ENCODE measurements around the gene PARD3B.
"Not testable (repeated sequence)": the region's sequence is repeated elsewhere in the genome, so short reads cannot be mapped to it uniquely, and the experiment has no call there.

Gene PARD3B

DNA sequence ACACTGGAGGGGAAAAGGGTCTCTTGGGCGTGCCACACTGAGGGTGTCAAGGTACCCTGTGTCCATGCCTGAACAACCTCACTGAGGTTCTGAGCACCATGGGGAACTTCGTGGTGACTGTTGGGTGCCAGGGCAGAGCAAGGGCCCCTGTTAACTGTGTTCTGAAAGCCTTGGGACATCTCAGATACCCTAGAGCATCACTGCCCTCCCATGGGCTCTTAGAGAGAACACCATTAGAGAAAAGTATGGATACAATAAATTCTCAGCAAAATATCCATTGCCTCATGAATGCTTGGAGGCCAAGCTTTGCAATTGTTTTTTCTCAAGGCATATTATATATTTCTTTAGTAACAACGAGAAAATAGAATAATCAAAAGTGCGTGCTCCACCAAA, 648.6 kb downstream of the PARD3B start:
- Histone ChIP-seq H3K9ac (ENCODE audit: low read depth, low read length) (no peak overlapping the region), H3K27me3 (ENCODE audit: control insufficient read depth, insufficient read depth, low read length) (no peaks in the 10 kb centered on the region)

DNA sequence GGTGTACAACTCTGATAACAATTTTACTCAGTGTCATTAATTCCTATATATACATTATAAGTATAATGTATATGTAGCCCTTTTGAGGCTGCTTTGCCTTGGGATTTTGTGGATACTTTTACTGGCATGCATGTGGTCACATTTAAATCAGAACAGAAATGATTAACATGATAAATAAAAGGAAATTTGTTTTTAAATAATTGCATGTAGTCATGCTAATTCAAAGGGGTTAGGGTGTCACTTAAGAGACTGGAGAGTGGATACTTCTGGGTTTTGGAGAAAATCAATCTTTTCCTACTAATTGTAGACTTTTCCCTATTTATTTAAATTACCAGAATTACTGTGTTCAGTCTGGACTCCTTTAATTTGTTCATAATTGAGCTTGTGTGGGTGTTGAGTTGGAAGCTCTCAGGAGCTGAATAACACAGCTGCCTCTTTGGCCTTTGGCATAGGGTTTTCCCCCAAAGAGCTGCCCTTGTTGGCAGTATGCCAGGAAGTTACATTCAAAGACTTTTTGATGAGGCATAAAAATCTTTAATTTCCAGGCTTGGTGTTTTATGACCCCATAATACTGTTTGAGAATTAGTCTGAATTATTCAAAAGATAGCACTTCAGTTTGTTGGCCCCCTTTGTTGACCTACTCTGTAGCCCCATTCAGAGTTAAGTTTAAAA, 652.3 kb downstream of the PARD3B start:
- peak overlapping the region; percentile 16 for H3K9ac ChIP-seq (ENCODE audit: low read depth, low read length)
- peaks cover 19% of the 10 kb centered on the region for H3K4me1 ChIP-seq (ENCODE audit: control insufficient read depth, insufficient read depth, low read length)
- H3K4me2 ChIP-seq (ENCODE audit: low read length) = peak overlapping the region; percentile 70
- H3K4me3 ChIP-seq (ENCODE audit: low read length) = peak overlapping the region; percentile 21
- H3K36me3 ChIP-seq (ENCODE audit: insufficient read depth, low read length) = no peaks in the 10 kb centered on the region
- no peaks in the 10 kb centered on the region for H3K9me3 ChIP-seq (replicated peaks; ENCODE audit: low read length)
- no peaks in the 10 kb centered on the region for H3K27me3 ChIP-seq (ENCODE audit: control insufficient read depth, insufficient read depth, low read length)

More for the DNA sequence above, 648.6 kb downstream of the PARD3B start:
- Histone ChIP-seq H3K4me2 (ENCODE audit: low read length) (no peak overlapping the region), H3K9me3 (replicated peaks; ENCODE audit: low read length) (no peaks in the 10 kb centered on the region), H3K4me3 (ENCODE audit: low read length) (no peak overlapping the region), H3K4me1 (ENCODE audit: control insufficient read depth, insufficient read depth, low read length) (peaks cover 13% of the 10 kb centered on the region), H3K36me3 (ENCODE audit: insufficient read depth, low read length) (no peaks in the 10 kb centered on the region)

DNA sequence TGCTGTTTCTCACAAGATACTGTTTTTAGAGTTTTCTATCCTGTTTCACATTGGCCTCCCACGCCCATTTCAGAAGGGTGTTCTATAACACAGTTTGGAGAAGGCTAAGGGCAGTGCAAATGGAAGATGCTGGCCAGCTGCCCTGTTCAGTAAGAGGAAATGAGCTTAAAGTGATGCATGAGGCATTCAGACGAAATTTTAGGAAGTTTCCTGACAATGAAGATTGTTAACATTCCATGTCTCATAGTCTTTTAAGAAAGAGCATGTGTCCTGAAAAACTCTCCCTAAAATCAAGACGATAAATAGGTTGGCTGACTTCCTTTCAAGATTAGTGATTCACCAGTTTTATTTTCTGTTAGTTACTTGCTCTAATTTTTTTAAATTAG, 652.9 kb downstream of the PARD3B start:
- Histone ChIP-seq H3K4me2 (ENCODE audit: low read length) (peak overlapping the region; percentile 70), H3K27me3 (ENCODE audit: control insufficient read depth, insufficient read depth, low read length) (no peaks in the 10 kb centered on the region), H3K4me3 (ENCODE audit: low read length) (peak overlapping the region; percentile 21), H3K9ac (ENCODE audit: low read depth, low read length) (peak overlapping the region; percentile 16), H3K4me1 (ENCODE audit: control insufficient read depth, insufficient read depth, low read length) (peaks cover 20% of the 10 kb centered on the region), H3K9me3 (replicated peaks; ENCODE audit: low read length) (no peaks in the 10 kb centered on the region), H3K36me3 (ENCODE audit: insufficient read depth, low read length) (no peaks in the 10 kb centered on the region)

DNA sequence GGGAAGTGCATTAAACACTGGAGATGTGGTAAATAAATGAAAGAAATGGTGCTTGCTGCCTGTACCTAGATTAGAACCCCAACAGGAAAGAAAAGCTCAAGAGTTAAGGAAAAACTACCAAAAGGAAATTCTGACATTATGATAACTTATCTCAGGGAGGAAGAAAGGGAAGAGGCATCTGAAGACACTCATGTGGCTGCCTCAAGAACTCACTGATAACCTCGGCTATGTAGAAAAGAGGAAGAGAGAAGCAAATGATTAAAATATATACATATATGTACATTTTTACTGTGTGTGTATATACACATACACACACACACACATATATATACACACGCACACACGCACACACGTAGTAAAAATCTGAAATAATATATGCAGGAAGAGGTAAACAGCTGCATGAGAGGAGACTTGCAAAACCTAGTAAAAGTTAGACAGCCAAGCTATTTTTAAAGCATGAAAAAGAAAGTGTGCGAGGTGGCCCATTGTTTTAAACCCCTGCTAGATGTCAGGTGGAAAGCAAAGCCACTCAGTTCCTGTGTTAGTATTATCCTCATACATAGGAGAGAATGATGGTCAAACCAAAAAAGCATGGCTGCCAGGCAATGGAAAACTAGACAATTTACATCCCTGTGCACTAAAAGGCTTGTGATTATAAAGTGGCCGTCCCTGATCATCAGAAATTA, 654.0 kb downstream of the PARD3B start:
- Histone ChIP-seq H3K4me3 (ENCODE audit: low read length) (no peak overlapping the region), H3K9ac (ENCODE audit: low read depth, low read length) (no peak overlapping the region), H3K4me1 (ENCODE audit: control insufficient read depth, insufficient read depth, low read length) (peaks cover 20% of the 10 kb centered on the region), H3K36me3 (ENCODE audit: insufficient read depth, low read length) (no peaks in the 10 kb centered on the region), H3K4me2 (ENCODE audit: low read length) (no peak overlapping the region), H3K27me3 (ENCODE audit: control insufficient read depth, insufficient read depth, low read length) (no peaks in the 10 kb centered on the region), H3K9me3 (replicated peaks; ENCODE audit: low read length) (no peaks in the 10 kb centered on the region)

DNA sequence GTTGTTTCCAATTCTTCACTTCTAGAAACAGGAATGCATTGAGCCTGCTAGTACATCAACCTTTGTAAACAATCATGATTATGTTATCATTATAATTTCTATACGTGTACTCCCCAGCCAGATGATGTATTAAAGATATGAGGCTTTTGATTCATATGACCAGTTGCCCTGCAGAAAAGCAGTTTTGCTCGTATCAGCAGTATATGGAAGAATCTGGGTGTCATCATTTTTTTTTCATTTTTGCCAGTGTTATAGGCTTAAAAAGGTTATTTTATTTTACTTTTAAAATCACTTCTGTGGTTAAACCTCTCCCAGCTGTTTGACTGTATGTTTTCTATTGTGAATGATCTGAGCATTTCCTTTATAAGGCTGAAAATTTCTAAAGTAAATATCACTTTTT, 665.2 kb downstream of the PARD3B start:
- H3K4me2 ChIP-seq (ENCODE audit: low read length) = no peak overlapping the region
- H3K27me3 ChIP-seq (ENCODE audit: control insufficient read depth, insufficient read depth, low read length) = no peaks in the 10 kb centered on the region
- H3K36me3 ChIP-seq (ENCODE audit: insufficient read depth, low read length) = no peaks in the 10 kb centered on the region
- no peaks in the 10 kb centered on the region for H3K9me3 ChIP-seq (replicated peaks; ENCODE audit: low read length)
- H3K4me1 ChIP-seq (ENCODE audit: control insufficient read depth, insufficient read depth, low read length) = no peaks in the 10 kb centered on the region
- no peak overlapping the region for H3K9ac ChIP-seq (ENCODE audit: low read depth, low read length)
- no peak overlapping the region for H3K4me3 ChIP-seq (ENCODE audit: low read length)

DNA sequence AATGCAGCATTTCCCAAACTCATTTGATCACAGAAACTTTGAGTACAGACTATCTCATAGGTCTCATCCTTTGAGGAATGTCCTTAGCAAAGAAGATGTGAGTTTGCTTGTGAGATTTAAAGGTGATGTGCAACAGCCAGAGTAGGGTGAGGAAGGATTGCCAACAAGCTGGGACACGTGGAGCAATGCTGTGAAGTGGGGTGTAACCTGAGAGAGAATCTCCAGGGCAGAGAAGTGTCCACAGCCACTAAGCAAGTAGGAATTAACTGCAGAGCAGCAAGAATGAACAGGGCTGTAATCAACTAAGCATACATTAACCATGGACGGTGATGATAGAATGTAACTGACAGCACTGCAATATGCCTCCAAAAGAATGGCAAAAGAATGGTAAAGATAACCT, 667.1 kb downstream of the PARD3B start:
- H3K36me3 ChIP-seq (ENCODE audit: insufficient read depth, low read length) = no peaks in the 10 kb centered on the region

DNA sequence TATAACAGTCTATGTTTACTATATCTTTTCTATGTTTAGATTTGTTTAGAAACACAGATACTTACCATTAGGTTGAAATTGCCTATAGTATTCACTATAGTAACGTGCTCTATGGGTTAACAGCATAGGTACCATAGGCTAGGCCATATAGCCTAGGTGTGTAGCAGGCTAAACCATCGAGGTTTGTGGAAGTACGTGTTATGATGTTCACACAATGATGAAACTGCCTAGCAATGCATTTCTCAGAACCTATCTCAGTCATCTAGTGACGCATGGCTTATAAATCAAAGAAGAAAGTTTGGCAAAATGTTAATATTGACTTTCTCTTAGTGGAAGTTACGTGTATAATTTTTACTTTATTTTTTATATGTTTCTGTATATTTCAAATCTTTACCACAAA, 670.8 kb downstream of the PARD3B start:
- Histone ChIP-seq H3K4me2 (ENCODE audit: low read length) (no peak overlapping the region), H3K4me1 (ENCODE audit: control insufficient read depth, insufficient read depth, low read length) (peaks cover 4% of the 10 kb centered on the region), H3K9ac (ENCODE audit: low read depth, low read length) (no peak overlapping the region), H3K9me3 (replicated peaks; ENCODE audit: low read length) (no peaks in the 10 kb centered on the region), H3K36me3 (ENCODE audit: insufficient read depth, low read length) (no peaks in the 10 kb centered on the region), H3K27me3 (ENCODE audit: control insufficient read depth, insufficient read depth, low read length) (no peaks in the 10 kb centered on the region), H3K4me3 (ENCODE audit: low read length) (no peak overlapping the region)

More for the DNA sequence above, 667.1 kb downstream of the PARD3B start:
- Histone ChIP-seq H3K27me3 (ENCODE audit: control insufficient read depth, insufficient read depth, low read length) (no peaks in the 10 kb centered on the region), H3K9me3 (replicated peaks; ENCODE audit: low read length) (no peaks in the 10 kb centered on the region), H3K4me3 (ENCODE audit: low read length) (no peak overlapping the region), H3K4me1 (ENCODE audit: control insufficient read depth, insufficient read depth, low read length) (no peaks in the 10 kb centered on the region), H3K4me2 (ENCODE audit: low read length) (no peak overlapping the region), H3K9ac (ENCODE audit: low read depth, low read length) (no peak overlapping the region)

DNA sequence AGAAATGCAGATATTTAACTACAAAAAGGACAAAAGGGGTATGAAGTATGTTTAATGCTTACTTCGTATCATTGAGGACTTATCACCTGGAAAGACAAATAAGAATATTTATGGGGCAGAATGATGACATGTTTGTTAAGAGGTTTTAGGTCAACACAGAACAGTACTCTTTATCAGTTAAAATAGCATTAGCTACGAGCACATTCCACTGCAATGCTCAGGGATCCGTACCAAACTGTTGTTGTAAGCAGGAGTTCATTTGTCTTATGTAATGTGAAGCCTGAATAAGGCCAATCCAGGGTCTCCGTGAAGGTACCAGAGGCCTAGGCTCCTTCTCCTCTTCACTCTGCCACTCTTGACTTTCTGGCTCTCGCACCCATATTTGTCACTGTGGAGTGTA, 671.3 kb downstream of the PARD3B start:
- no peak overlapping the region for H3K9ac ChIP-seq (ENCODE audit: low read depth, low read length)

DNA sequence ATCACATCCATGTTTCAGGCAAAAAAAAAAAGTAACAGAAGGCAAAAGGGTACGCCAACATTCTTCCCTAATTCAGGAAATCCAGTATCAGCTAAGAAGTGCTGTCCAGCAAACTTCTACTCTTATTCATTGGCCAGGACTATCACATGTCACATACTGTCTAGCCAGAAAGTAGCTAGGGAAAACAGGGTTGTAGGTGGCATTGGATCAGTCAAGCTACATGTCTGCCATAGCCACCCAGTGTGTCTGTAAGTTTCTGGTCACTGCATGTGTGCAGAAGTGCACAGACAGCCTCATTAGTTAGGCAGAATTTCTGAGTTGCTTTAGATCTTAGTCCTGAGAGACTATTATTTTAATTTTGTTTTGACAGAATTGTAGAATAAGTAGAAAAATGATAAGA, 671.7 kb downstream of the PARD3B start:
- no peak overlapping the region for H3K9ac ChIP-seq (ENCODE audit: low read depth, low read length)
- no peak overlapping the region for H3K4me2 ChIP-seq (ENCODE audit: low read length)
- no peaks in the 10 kb centered on the region for H3K9me3 ChIP-seq (replicated peaks; ENCODE audit: low read length)
- no peaks in the 10 kb centered on the region for H3K27me3 ChIP-seq (ENCODE audit: control insufficient read depth, insufficient read depth, low read length)
- no peak overlapping the region for H3K4me3 ChIP-seq (ENCODE audit: low read length)
- no peaks in the 10 kb centered on the region for H3K36me3 ChIP-seq (ENCODE audit: insufficient read depth, low read length)
- H3K4me1 ChIP-seq (ENCODE audit: control insufficient read depth, insufficient read depth, low read length) = peaks cover 4% of the 10 kb centered on the region

More for the DNA sequence above, 671.3 kb downstream of the PARD3B start:
- H3K9me3 ChIP-seq (replicated peaks; ENCODE audit: low read length) = no peaks in the 10 kb centered on the region
- no peaks in the 10 kb centered on the region for H3K36me3 ChIP-seq (ENCODE audit: insufficient read depth, low read length)
- no peak overlapping the region for H3K4me2 ChIP-seq (ENCODE audit: low read length)
- no peaks in the 10 kb centered on the region for H3K27me3 ChIP-seq (ENCODE audit: control insufficient read depth, insufficient read depth, low read length)
- no peak overlapping the region for H3K4me3 ChIP-seq (ENCODE audit: low read length)
- peaks cover 4% of the 10 kb centered on the region for H3K4me1 ChIP-seq (ENCODE audit: control insufficient read depth, insufficient read depth, low read length)

DNA sequence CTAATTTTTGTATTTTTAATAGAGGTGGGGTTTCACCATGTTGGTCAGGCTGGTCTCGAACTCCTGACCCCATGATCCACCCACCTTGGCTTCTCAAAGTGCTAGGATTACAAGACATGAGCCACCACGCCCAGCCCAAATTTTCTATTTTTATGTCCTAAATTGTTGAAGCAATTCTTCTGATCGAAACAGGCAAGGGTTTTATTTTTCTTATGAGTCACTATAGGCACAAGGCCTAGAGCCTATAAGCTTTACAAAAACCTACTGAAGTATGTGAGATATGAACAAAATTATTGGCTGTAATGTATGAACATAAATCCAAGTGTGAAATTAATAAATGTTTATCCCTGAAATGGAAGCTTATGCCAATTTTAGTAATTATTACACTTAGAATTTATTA, 672.8 kb downstream of the PARD3B start:
- Histone ChIP-seq H3K9ac (ENCODE audit: low read depth, low read length) (no peak overlapping the region), H3K9me3 (replicated peaks; ENCODE audit: low read length) (no peaks in the 10 kb centered on the region), H3K27me3 (ENCODE audit: control insufficient read depth, insufficient read depth, low read length) (no peaks in the 10 kb centered on the region), H3K4me1 (ENCODE audit: control insufficient read depth, insufficient read depth, low read length) (peaks cover 4% of the 10 kb centered on the region), H3K36me3 (ENCODE audit: insufficient read depth, low read length) (no peaks in the 10 kb centered on the region), H3K4me2 (ENCODE audit: low read length) (no peak overlapping the region), H3K4me3 (ENCODE audit: low read length) (no peak overlapping the region)

DNA sequence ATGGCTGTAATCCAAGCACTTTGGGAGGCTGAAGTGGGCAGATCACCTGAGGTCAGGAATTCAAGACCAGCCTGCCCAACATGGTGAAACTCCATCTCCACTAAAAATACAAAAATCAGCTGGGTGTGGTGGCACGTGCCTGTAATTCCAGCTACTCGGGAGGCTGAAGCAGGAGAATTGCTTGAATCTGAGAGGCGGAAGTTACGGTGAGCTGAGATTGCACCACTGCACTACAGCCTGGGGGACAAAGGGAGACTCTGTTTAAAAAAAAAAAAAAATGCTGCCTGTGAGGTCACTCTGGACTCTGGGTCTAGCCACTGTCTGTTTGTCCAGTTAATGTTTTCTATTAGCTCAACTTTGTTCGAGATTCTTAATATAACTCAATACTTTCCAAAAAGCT, 673.5 kb downstream of the PARD3B start:
- H3K4me3 ChIP-seq (ENCODE audit: low read length); H3K27me3 ChIP-seq (ENCODE audit: control insufficient read depth, insufficient read depth, low read length); H3K4me1 ChIP-seq (ENCODE audit: control insufficient read depth, insufficient read depth, low read length); H3K9ac ChIP-seq (ENCODE audit: low read depth, low read length); H3K4me2 ChIP-seq (ENCODE audit: low read length); H3K9me3 ChIP-seq (replicated peaks; ENCODE audit: low read length); H3K36me3 ChIP-seq (ENCODE audit: insufficient read depth, low read length): not testable (repeated sequence)

DNA sequence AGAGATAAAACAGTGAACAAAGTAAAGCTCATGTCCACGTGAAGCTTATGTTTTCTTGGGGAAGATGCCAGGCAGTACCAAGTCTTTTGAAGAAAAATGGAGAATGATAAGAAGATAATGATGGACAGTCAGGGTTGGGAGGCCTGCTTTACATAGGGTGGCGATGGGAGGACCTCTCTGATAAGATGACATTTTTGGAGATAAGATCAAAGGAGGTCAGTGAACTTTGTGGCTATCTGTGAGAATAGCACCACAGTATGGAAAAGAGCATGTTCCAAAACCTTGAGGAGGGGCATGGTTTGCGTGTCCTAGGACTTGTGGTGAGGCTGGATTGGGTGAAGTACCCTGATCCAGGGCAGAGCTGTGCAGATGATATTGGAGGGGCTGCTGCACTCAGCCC, 675.3 kb downstream of the PARD3B start:
- peaks cover 4% of the 10 kb centered on the region for H3K4me1 ChIP-seq (ENCODE audit: control insufficient read depth, insufficient read depth, low read length)

More for the DNA sequence above, 675.3 kb downstream of the PARD3B start:
- Histone ChIP-seq H3K4me3 (ENCODE audit: low read length) (no peak overlapping the region), H3K9me3 (replicated peaks; ENCODE audit: low read length) (no peaks in the 10 kb centered on the region), H3K9ac (ENCODE audit: low read depth, low read length) (no peak overlapping the region), H3K4me2 (ENCODE audit: low read length) (no peak overlapping the region), H3K27me3 (ENCODE audit: control insufficient read depth, insufficient read depth, low read length) (no peaks in the 10 kb centered on the region), H3K36me3 (ENCODE audit: insufficient read depth, low read length) (no peaks in the 10 kb centered on the region)

Measured in skeletal muscle satellite cell (primary cell).